HEK293 (cell line): ENCODE data around the gene EEF1AKMT4.

Experiments
- CTCF ChIA-PET: fragments of 350-600 bp; formaldehyde crosslinking; extraction: SDS; loops from one replicate; lab custom pipeline; 2021; ENCODE audit warnings: antibody characterized with exemption; lab: Yijun Ruan, JAX
- POLR2A ChIA-PET: fragments of 300-600 bp; formaldehyde crosslinking; extraction: SDS; loops from one replicate; lab custom pipeline; 2020; ENCODE audit warnings: antibody characterized with exemption, inconsistent platforms; lab: Yijun Ruan, JAX
- H3K27ac ChIP-seq: fragments of 200-500 bp; sonication (Bioruptor generic); 2 replicates; pipeline ENCODE4 v1.5.1; 2014; ENCODE audit warnings: low read depth, low read length, control low read depth, inconsistent platforms; ENCODE audit errors: extremely low read depth
- H3K36me3 ChIP-seq, 2 experiments: fragments of 200-500 bp in 1 of 2; sonication (Bioruptor generic) in 1 of 2; 1 replicate in 1 of 2; 2 replicates in 1 of 2; pipeline ENCODE4 v1.5.1; 2014 to 2017; ENCODE audit warnings: inconsistent platforms in 2 of 2, low read length in 2 of 2; ENCODE audit not compliant: control insufficient read depth in 2 of 2, insufficient read depth in 1 of 2
- H3K4me1 ChIP-seq: fragments of 200-500 bp; sonication (Bioruptor generic); 2 replicates; pipeline ENCODE4 v1.5.1; 2014; ENCODE audit warnings: mild to moderate bottlenecking, low read length, inconsistent platforms; ENCODE audit not compliant: control insufficient read depth, insufficient read depth
- H3K4me3 ChIP-seq: 2 replicates; pipeline ENCODE4 v1.5.1; 2011; ENCODE audit warnings: low read depth, mild to moderate bottlenecking, control low read depth, low read length, moderate library complexity
- H3K9me3 ChIP-seq: fragments of 200-500 bp; sonication (Bioruptor generic); 2 replicates; pipeline ENCODE4 v1.5.1; 2014; ENCODE audit warnings: low read depth, low read length, inconsistent platforms; ENCODE audit not compliant: control insufficient read depth, insufficient read depth
- GLIS2 ChIP-seq: fragments of 450-650 bp; formaldehyde crosslinking; IDR thresholded peaks from 2 replicates; pipeline ENCODE4 v1.5.1; 2016; ENCODE audit warnings: missing biosample characterization, missing genetic modification characterization
- KLF1 ChIP-seq: fragments of 450-650 bp; formaldehyde crosslinking; IDR thresholded peaks from 2 replicates; pipeline ENCODE4 v1.5.1; 2016; ENCODE audit warnings: missing biosample characterization, missing genetic modification characterization
- KLF7 ChIP-seq: fragments of 450-650 bp; formaldehyde crosslinking; IDR thresholded peaks from 2 replicates; pipeline ENCODE4 v1.5.1; 2016; ENCODE audit warnings: missing biosample characterization, missing genetic modification characterization, borderline replicate concordance
- KLF9 ChIP-seq: fragments of 450-650 bp; formaldehyde crosslinking; IDR thresholded peaks from 2 replicates; pipeline ENCODE4 v1.5.1; 2016; ENCODE audit warnings: missing biosample characterization, missing genetic modification characterization, low read depth
- PATZ1 ChIP-seq: fragments of 450-650 bp; formaldehyde crosslinking; IDR thresholded peaks from 2 replicates; pipeline ENCODE4 v1.5.1; 2016; ENCODE audit warnings: missing biosample characterization, missing genetic modification characterization
- SP3 ChIP-seq: fragments of 450-650 bp; formaldehyde crosslinking; IDR thresholded peaks from 2 replicates; pipeline ENCODE4 v1.5.1; 2016; ENCODE audit warnings: missing biosample characterization, missing genetic modification characterization
- ZBTB10 ChIP-seq: fragments of 450-650 bp; formaldehyde crosslinking; IDR thresholded peaks from 2 replicates; pipeline ENCODE4 v1.5.1; 2016; ENCODE audit warnings: missing biosample characterization, missing genetic modification characterization
- ZBTB17 ChIP-seq: fragments of 450-650 bp; formaldehyde crosslinking; IDR thresholded peaks from 2 replicates; pipeline ENCODE4 v1.5.1; 2016; ENCODE audit warnings: missing biosample characterization, missing genetic modification characterization
- ZBTB6 ChIP-seq: fragments of 450-650 bp; formaldehyde crosslinking; IDR thresholded peaks from 2 replicates; pipeline ENCODE4 v1.5.1; 2017; ENCODE audit warnings: missing biosample characterization, missing genetic modification characterization
- ZBTB7A ChIP-seq: fragments of 450-650 bp; formaldehyde crosslinking; IDR thresholded peaks from 2 replicates; pipeline ENCODE4 v1.5.1; 2016; ENCODE audit warnings: low read depth, missing biosample characterization, missing genetic modification characterization
- ZNF132 ChIP-seq: fragments of 450-650 bp; formaldehyde crosslinking; IDR thresholded peaks from 2 replicates; pipeline ENCODE4 v1.5.1; 2017; ENCODE audit warnings: missing biosample characterization, missing genetic modification characterization, borderline replicate concordance
- ZNF280C ChIP-seq: fragments of 450-650 bp; formaldehyde crosslinking; IDR thresholded peaks from 2 replicates; pipeline ENCODE4 v1.5.1; 2016; ENCODE audit warnings: missing biosample characterization, missing genetic modification characterization
- ZNF501 ChIP-seq: fragments of 450-650 bp; formaldehyde crosslinking; IDR thresholded peaks from 2 replicates; pipeline ENCODE4 v1.5.1; 2016; ENCODE audit warnings: missing biosample characterization, missing genetic modification characterization
- ZNF558 ChIP-seq: fragments of 450-650 bp; formaldehyde crosslinking; IDR thresholded peaks from 2 replicates; pipeline ENCODE4 v1.5.1; 2016; ENCODE audit warnings: missing biosample characterization, missing genetic modification characterization
- ZNF596 ChIP-seq: fragments of 450-650 bp; IDR thresholded peaks from 2 replicates; pipeline ENCODE4 v1.5.0; 2018; ENCODE audit warnings: missing biosample characterization, mild to moderate bottlenecking, missing genetic modification characterization, moderate library complexity
- ZNF791 ChIP-seq: fragments of 450-650 bp; formaldehyde crosslinking; IDR thresholded peaks from 2 replicates; pipeline ENCODE4 v1.5.1; 2016; ENCODE audit warnings: missing biosample characterization, missing genetic modification characterization
- TF ChIP-seq, protein P1 (sequence below): fragments of 450-650 bp; formaldehyde crosslinking; IDR thresholded peaks from 2 replicates; pipeline ENCODE4 v1.5.1; 2016; ENCODE audit warnings: missing biosample characterization, missing genetic modification characterization
- TF ChIP-seq, protein P2 (sequence below): IDR thresholded peaks from 2 replicates; pipeline ENCODE4 v1.6.1; 2011; ENCODE audit warnings: mild to moderate bottlenecking, low read depth, low read length, borderline replicate concordance

Gene EEF1AKMT4

GRCh38 chr3:184259878-184260723, 10.6 kb downstream of the EEF1AKMT4 start (continued):
- no peak for TF ChIP-seq ZBTB6 (tag by site-specific recombination)
- TF ChIP-seq KLF9 (tag by site-specific recombination), result peak; percentile 71
- peak; percentile 34; the same call in 1 of the 2 replicates for TF ChIP-seq ZBTB10 (tag by site-specific recombination)
- 0 out of 2 replicates have a peak, but pooled peaks have one; percentile 28 for TF ChIP-seq SP3 (tag by site-specific recombination)
- peak; percentile 41 for TF ChIP-seq KLF1 (tag by site-specific recombination)
- no peak for TF ChIP-seq ZNF132 (tag by site-specific recombination)
- TF ChIP-seq ZBTB17 (tag by site-specific recombination), result 0 out of 2 replicates have a peak, but pooled peaks have one; percentile 40
- peak; percentile 83 for TF ChIP-seq GLIS2 (tag by site-specific recombination)
- no peak for TF ChIP-seq ZNF596 (tag by site-specific recombination)
- TF ChIP-seq ZBTB7A (tag by site-specific recombination), result peak; percentile 85; the same call in 1 of the 2 replicates
- TF ChIP-seq, protein P1, sequence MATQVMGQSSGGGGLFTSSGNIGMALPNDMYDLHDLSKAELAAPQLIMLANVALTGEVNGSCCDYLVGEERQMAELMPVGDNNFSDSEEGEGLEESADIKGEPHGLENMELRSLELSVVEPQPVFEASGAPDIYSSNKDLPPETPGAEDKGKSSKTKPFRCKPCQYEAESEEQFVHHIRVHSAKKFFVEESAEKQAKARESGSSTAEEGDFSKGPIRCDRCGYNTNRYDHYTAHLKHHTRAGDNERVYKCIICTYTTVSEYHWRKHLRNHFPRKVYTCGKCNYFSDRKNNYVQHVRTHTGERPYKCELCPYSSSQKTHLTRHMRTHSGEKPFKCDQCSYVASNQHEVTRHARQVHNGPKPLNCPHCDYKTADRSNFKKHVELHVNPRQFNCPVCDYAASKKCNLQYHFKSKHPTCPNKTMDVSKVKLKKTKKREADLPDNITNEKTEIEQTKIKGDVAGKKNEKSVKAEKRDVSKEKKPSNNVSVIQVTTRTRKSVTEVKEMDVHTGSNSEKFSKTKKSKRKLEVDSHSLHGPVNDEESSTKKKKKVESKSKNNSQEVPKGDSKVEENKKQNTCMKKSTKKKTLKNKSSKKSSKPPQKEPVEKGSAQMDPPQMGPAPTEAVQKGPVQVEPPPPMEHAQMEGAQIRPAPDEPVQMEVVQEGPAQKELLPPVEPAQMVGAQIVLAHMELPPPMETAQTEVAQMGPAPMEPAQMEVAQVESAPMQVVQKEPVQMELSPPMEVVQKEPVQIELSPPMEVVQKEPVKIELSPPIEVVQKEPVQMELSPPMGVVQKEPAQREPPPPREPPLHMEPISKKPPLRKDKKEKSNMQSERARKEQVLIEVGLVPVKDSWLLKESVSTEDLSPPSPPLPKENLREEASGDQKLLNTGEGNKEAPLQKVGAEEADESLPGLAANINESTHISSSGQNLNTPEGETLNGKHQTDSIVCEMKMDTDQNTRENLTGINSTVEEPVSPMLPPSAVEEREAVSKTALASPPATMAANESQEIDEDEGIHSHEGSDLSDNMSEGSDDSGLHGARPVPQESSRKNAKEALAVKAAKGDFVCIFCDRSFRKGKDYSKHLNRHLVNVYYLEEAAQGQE (tag by site-specific recombination), result no peak
- no peak for TF ChIP-seq KLF7 (tag by site-specific recombination)

- POLR2A ChIA-PET, result interaction anchor here (0.6 to 1.3 kb wide), 4 partner anchors 34 to 279 kb away, joined by 3 to 7 read pairs (median 3); no protein-coding TSS in a partner anchor
- TF ChIP-seq, protein P2, sequence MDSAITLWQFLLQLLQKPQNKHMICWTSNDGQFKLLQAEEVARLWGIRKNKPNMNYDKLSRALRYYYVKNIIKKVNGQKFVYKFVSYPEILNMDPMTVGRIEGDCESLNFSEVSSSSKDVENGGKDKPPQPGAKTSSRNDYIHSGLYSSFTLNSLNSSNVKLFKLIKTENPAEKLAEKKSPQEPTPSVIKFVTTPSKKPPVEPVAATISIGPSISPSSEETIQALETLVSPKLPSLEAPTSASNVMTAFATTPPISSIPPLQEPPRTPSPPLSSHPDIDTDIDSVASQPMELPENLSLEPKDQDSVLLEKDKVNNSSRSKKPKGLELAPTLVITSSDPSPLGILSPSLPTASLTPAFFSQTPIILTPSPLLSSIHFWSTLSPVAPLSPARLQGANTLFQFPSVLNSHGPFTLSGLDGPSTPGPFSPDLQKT, result no peak
- TF ChIP-seq PATZ1 (tag by site-specific recombination), result peak; percentile 19
- TF ChIP-seq ZNF280C (tag by site-specific recombination), result no peak
- no peak for TF ChIP-seq ZNF791
- TF ChIP-seq GLIS2 (tag by site-specific recombination), result peak; percentile 62
- 0 out of 2 replicates have a peak, but pooled peaks have one; percentile 25 for TF ChIP-seq ZNF501 (tag by site-specific recombination)
- no peak for TF ChIP-seq ZNF558 (tag by site-specific recombination)
Measured at GRCh38 chr3:184260724-184261269, 11.3 kb downstream of the EEF1AKMT4 start.

More at GRCh38 chr3:184260724-184261269, 11.3 kb downstream of the EEF1AKMT4 start:
- Histone ChIP-seq H3K27ac (peak overlapping the region; percentile 31; the same call in 1 of the 2 replicates), H3K36me3 (peaks cover 0 to 6% of the 10 kb centered on the region in 2 experiments; a peak in 1 of 3 replicates), H3K9me3 (no peaks in the 10 kb centered on the region), H3K4me3 (peak overlapping the region; percentile 50), H3K4me1 (no peaks in the 10 kb centered on the region; the same call in 1 of the 2 replicates)
- CTCF ChIA-PET, result interaction anchor here (1.3 kb wide), 1 partner anchor 31 kb away, joined by 3 read pairs; no protein-coding TSS in a partner anchor
